ENCODE data around the gene ACAD8. TPM values are rescaled to one million over a fixed set of nuclear protein-coding genes. Genes with fewer than 3 reads are reported as not detected.

ACAD8 gene
- total and polyA plus RNA-seq, 12 donors, result 21.6 to 52.2 (median 38.7) TPM

GRCh38 chr11:134293119-134294113, 40.0 kb downstream of the ACAD8 start:
- H3K4me1 ChIP-seq, result no peaks in the 10 kb centered on the region
- H3K9me3 ChIP-seq, result no peaks in the 10 kb centered on the region
- ATAC-seq, result no peak
- no peak for DNase-seq
- no peak overlapping the region for H3K4me3 ChIP-seq
- no peak for TF ChIP-seq CTCF (IDR thresholded peaks at IDR 0.05)
- intact Hi-C loops (cut with DNase I), result no loop called here
- WGBS, 2 donors, result 74 to 84% methylated on average over 19 to 20 of the region's 20 CpGs
- peaks cover 0 to 7% (median 0%) of the 10 kb centered on the region in 7 donors for H3K27me3 ChIP-seq
- H3K27ac ChIP-seq, result no peak overlapping the region
- no peaks in the 10 kb centered on the region for H3K36me3 ChIP-seq

- Histone ChIP-seq H3K4me1 (no peaks in the 10 kb centered on the region), H3K27ac (no peak overlapping the region), H3K27me3 (peaks cover 0 to 5% (median 0%) of the 10 kb centered on the region in 7 donors), H3K9me3 (peaks cover 0 to 4% (median 0%) of the 10 kb centered on the region in 11 donors), H3K4me3 (no peak overlapping the region), H3K36me3 (no peaks in the 10 kb centered on the region)
- intact Hi-C loops (cut with DNase I), result no loop called here
- no peak for DNase-seq
- 68 to 85% methylated on average over 9 of the region's 9 CpGs for WGBS, 2 donors
- no peak for ATAC-seq
- no peak for TF ChIP-seq CTCF (IDR thresholded peaks at IDR 0.05)
These were observed 41.3 kb downstream of the ACAD8 start for GRCh38 chr11:134294664-134295063.

- Histone ChIP-seq H3K27me3 (peaks cover 0 to 22% (median 2%) of the 10 kb centered on the region in 7 donors), H3K36me3 (no peaks in the 10 kb centered on the region), H3K27ac (no peak overlapping the region), H3K4me3 (no peak overlapping the region), H3K9me3 (peaks cover 0 to 11% (median 2%) of the 10 kb centered on the region in 11 donors), H3K4me1 (no peaks in the 10 kb centered on the region)
- WGBS, 2 donors, result 86 to 89% methylated on average over 12 of the region's 12 CpGs
- DNase-seq, result no peak
- no peak for ATAC-seq
- no peak for TF ChIP-seq CTCF (IDR thresholded peaks at IDR 0.05)
- intact Hi-C loops (cut with DNase I), result no loop called here
These were observed 58.9 kb downstream of the ACAD8 start for GRCh38 chr11:134312223-134312622.

GRCh38 chr11:134312807-134313206, 59.4 kb downstream of the ACAD8 start:
- no peak for TF ChIP-seq CTCF (IDR thresholded peaks at IDR 0.05)
- ATAC-seq, result no peak
- no peak for DNase-seq
- WGBS, 2 donors, result 66 to 72% methylated on average over 5 of the region's 5 CpGs
- Histone ChIP-seq H3K4me1 (no peaks in the 10 kb centered on the region), H3K4me3 (no peak overlapping the region), H3K27me3 (peaks cover 0 to 19% (median 0%) of the 10 kb centered on the region in 7 donors), H3K27ac (no peak overlapping the region), H3K9me3 (peaks cover 0 to 16% (median 6%) of the 10 kb centered on the region in 11 donors), H3K36me3 (no peaks in the 10 kb centered on the region)
- intact Hi-C loops (cut with DNase I), result no loop called here
